AG04450 (cell line): ENCODE measurements around the gene KANK3. TPM values are rescaled to one million over a fixed set of nuclear protein-coding genes. Genes with fewer than 3 reads are reported as not detected.

ENCODE experiments used
- CTCF ChIA-PET: fragments of 300-600, 350-600 bp; formaldehyde crosslinking; extraction: SDS; loops from one replicate; lab custom pipeline; 2022; ENCODE audit warnings: antibody characterized with exemption, inconsistent platforms; lab: Charles Lee
- POLR2A ChIA-PET: fragments of 350-600 bp; formaldehyde crosslinking; extraction: SDS; loops from one replicate; lab custom pipeline; 2021; ENCODE audit warnings: antibody characterized with exemption, inconsistent platforms; lab: Yijun Ruan, JAX
- DNase-seq: peaks from one replicate; pipeline ENCODE4 v3.0.0-alpha.2; 2011; ENCODE audit warnings: low read depth, low spot score
- H3K27ac ChIP-seq: one replicate; pipeline ENCODE4 v1.5.1; 2012; ENCODE audit warnings: low read depth, low read length, control low read depth
- H3K27me3 ChIP-seq: one replicate; pipeline ENCODE4 v1.6.0; 2012; ENCODE audit warnings: low read length; ENCODE audit not compliant: control insufficient read depth, insufficient read depth
- H3K4me3 ChIP-seq: 2 replicates; pipeline ENCODE4 v1.5.1; 2011; ENCODE audit warnings: mild to moderate bottlenecking, low read depth, low read length, control low read depth
- H3K9me3 ChIP-seq: 2 replicates; pipeline ENCODE4 v1.5.1; 2012; ENCODE audit warnings: low read length; ENCODE audit not compliant: control insufficient read depth, insufficient read depth
- CTCF ChIP-seq: IDR thresholded peaks from 2 replicates; pipeline ENCODE4 v1.5.1; 2011; ENCODE audit warnings: low read depth, low read length, control low read depth, inconsistent platforms
- polyA plus RNA-seq: library from polyadenylated mRNA; depleted of rRNA; stranded (reverse); fragments of >200 nt; gene quantifications from 2 replicates; pipeline ENCODE4 v1.2.3, GENCODE V29; 2011

KANK3 gene
- polyA plus RNA-seq, 1 experiment: 0.07 TPM

- TF ChIP-seq CTCF: no peak
- Histone ChIP-seq H3K9me3 (peaks cover 12% of the 10 kb centered on the region), H3K27me3 (peaks cover 5% of the 10 kb centered on the region), H3K4me3 (peak overlapping the region; percentile 99), H3K27ac (no peak overlapping the region)
- CTCF ChIA-PET: interaction anchor here (2.0 kb wide), 1 partner anchor 32 kb away, joined by 9 read pairs; no protein-coding TSS in a partner anchor
- POLR2A ChIA-PET: interaction anchor here (2.0 kb wide), 1 partner anchor 12 kb away, joined by 11 read pairs; no protein-coding TSS in a partner anchor
- DNase-seq: no peak
Measured at GRCh38 chr19:8322638-8322997, 20.4 kb downstream of the KANK3 start.

- no peak overlapping the region for H3K27ac ChIP-seq
- DNase-seq: no peak
- peak overlapping the region; percentile 99 for H3K4me3 ChIP-seq
- POLR2A ChIA-PET: interaction anchor here (0.6 to 2.0 kb wide), 10 partner anchors 8 to 249 kb away, joined by 3 to 11 read pairs (median 4); partner anchors contain the start of genes CD320, MARCHF2 and ZNF414
- no peak for TF ChIP-seq CTCF
- CTCF ChIA-PET: interaction anchor here (0.6 kb wide), 1 partner anchor 260 kb away, joined by 3 read pairs; no protein-coding TSS in a partner anchor
- peaks cover 5% of the 10 kb centered on the region for H3K27me3 ChIP-seq
- peaks cover 11% of the 10 kb centered on the region for H3K9me3 ChIP-seq
Measured at GRCh38 chr19:8321986-8322637, 20.9 kb downstream of the KANK3 start.

GRCh38 chr19:8321067-8321985 is 21.7 kb downstream of the KANK3 start, which contains the start of the genes NDUFA7 and RPS28:
Gene NDUFA7 (minus strand): TSS chr19:8321375. CDS start chr19:8321358, 17 bp downstream.
Gene RPS28 (plus strand): TSS chr19:8321496. CDS start chr19:8321531, 35 bp downstream.
- Histone ChIP-seq H3K27ac (peak within 1 kb of the TSS; percentile 80), H3K4me3 (peak within 1 kb of the TSS; percentile 99), H3K27me3 (no peaks in the 10 kb centered on the region), H3K9me3 (peaks cover 3% of the 10 kb centered on the region; the same call in 1 of the 2 replicates)
- 0 out of 2 replicates have a peak, but pooled peaks have one; percentile 14 for TF ChIP-seq CTCF
- peak; percentile 94 for DNase-seq
- ChIA-PET POLR2A (interaction anchor here (0.6 to 2.0 kb wide), 10 partner anchors 8 to 249 kb away, joined by 3 to 11 read pairs (median 4); partner anchors contain the start of genes CD320, MARCHF2 and ZNF414), CTCF (interaction anchor here (0.6 kb wide), 1 partner anchor 261 kb away, joined by 3 read pairs; no protein-coding TSS in a partner anchor)

- Histone ChIP-seq H3K27ac (peak overlapping the region; percentile 80), H3K9me3 (no peaks in the 10 kb centered on the region; the same call in 1 of the 2 replicates), H3K4me3 (peak overlapping the region; percentile 99), H3K27me3 (no peaks in the 10 kb centered on the region)
- POLR2A ChIA-PET: interaction anchor here (0.6 to 1.9 kb wide), 6 partner anchors 9 to 206 kb away, joined by 3 to 9 read pairs (median 4); partner anchors contain the start of genes MARCHF2 and ZNF414
- CTCF ChIA-PET: no interaction called here
- no peak for DNase-seq
- no peak for TF ChIP-seq CTCF
Measured at GRCh38 chr19:8320564-8321066, 22.4 kb downstream of the KANK3 start.
